NB4 (cell line): ENCODE measurements around the gene BPIFB3.
"Not testable (repeated sequence)": the region's sequence is repeated elsewhere in the genome, so short reads cannot be mapped to it uniquely, and the experiment has no call there.

ENCODE experiments used
- DNase-seq: peaks from one replicate; pipeline ENCODE4 v3.0.0; 2010; ENCODE audit warnings: low read depth
- H3K4me3 ChIP-seq: one replicate; pipeline ENCODE4 v1.5.1; 2011; ENCODE audit warnings: mild to moderate bottlenecking, low read depth, low read length, moderate library complexity
- CTCF ChIP-seq: IDR thresholded peaks from one replicate; pipeline ENCODE4 v1.5.1; 2012; ENCODE audit warnings: low read depth, low read length
- MAX ChIP-seq: IDR thresholded peaks from 2 replicates; pipeline ENCODE4 v1.6.1; 2011; ENCODE audit warnings: low read depth, low read length
- MYC ChIP-seq: IDR thresholded peaks from 2 replicates; pipeline ENCODE4 v1.6.1; 2011; ENCODE audit warnings: low read depth, low read length
- POLR2A ChIP-seq: IDR thresholded peaks from 2 replicates; pipeline ENCODE4 v1.6.1; 2011; ENCODE audit warnings: mild to moderate bottlenecking; ENCODE audit not compliant: insufficient read length; ENCODE audit errors: extremely low read depth

BPIFB3 gene

GRCh38 chr20:33103556-33103955 lies 49.9 kb downstream of the BPIFB3 start:
- no peak overlapping the region for H3K4me3 ChIP-seq
- TF ChIP-seq CTCF (no peak), MAX (no peak), POLR2A (no peak), MYC (no peak)
- DNase-seq: no peak

GRCh38 chr20:33104336-33104735 lies 50.6 kb downstream of the BPIFB3 start:
- no peak overlapping the region for H3K4me3 ChIP-seq
- no peak for DNase-seq
- no peak for TF ChIP-seq POLR2A
- TF ChIP-seq CTCF: no peak
- no peak for TF ChIP-seq MYC
- TF ChIP-seq MAX: no peak

GRCh38 chr20:33105316-33105924 lies 51.7 kb downstream of the BPIFB3 start:
- no peak for TF ChIP-seq POLR2A
- no peak for TF ChIP-seq MAX
- no peak for TF ChIP-seq CTCF
- no peak for TF ChIP-seq MYC
- no peak for DNase-seq
- no peak overlapping the region for H3K4me3 ChIP-seq

- not testable (repeated sequence) for DNase-seq, H3K4me3 ChIP-seq
These were observed 52.4 kb downstream of the BPIFB3 start for GRCh38 chr20:33106058-33106620.

GRCh38 chr20:33108661-33109060 lies 55.0 kb downstream of the BPIFB3 start:
- TF ChIP-seq POLR2A (no peak), MYC (no peak), CTCF (no peak), MAX (no peak)

GRCh38 chr20:33110147-33110825 lies 56.6 kb downstream of the BPIFB3 start:
- no peak for DNase-seq
- no peak for TF ChIP-seq POLR2A
- no peak for TF ChIP-seq MYC
- TF ChIP-seq CTCF: no peak
- no peak for TF ChIP-seq MAX

More at GRCh38 chr20:33108661-33109060, 55.0 kb downstream of the BPIFB3 start:
- DNase-seq: no peak
- no peak overlapping the region for H3K4me3 ChIP-seq

More at GRCh38 chr20:33110147-33110825, 56.6 kb downstream of the BPIFB3 start:
- H3K4me3 ChIP-seq: no peak overlapping the region
